H1 (cell line): ENCODE measurements around the gene NUB1. TPM values are rescaled to one million over a fixed set of nuclear protein-coding genes. Genes with fewer than 3 reads are reported as not detected.

ENCODE experiments used
- BCL11A ChIP-seq, 2 experiments: IDR thresholded peaks; one replicate each; pipeline ENCODE4 v1.6.1; 2011; ENCODE audit warnings: low read depth in 2 of 2, low read length in 2 of 2, mild to moderate bottlenecking in 2 of 2
- CHD2 ChIP-seq: IDR thresholded peaks from 2 replicates; pipeline ENCODE4 v1.6.1; 2012; ENCODE audit warnings: low read length, improper control_type of control experiment
- HDAC2 ChIP-seq, 2 experiments: fragments of 300-600 bp in 1 of 2; sonication (generic) in 1 of 2; IDR thresholded peaks; 2 replicates each; pipeline ENCODE4 v1.6.1; 2011 to 2012; ENCODE audit warnings: low read depth in 2 of 2, low read length in 2 of 2, mild to moderate bottlenecking in 2 of 2, moderate library complexity in 2 of 2, borderline replicate concordance in 1 of 2, inconsistent platforms in 1 of 2
- PHF8 ChIP-seq: fragments of 200-600 bp; sonication (generic); conservative IDR thresholded peaks from 2 replicates; pipeline ENCODE4 v1.7.1; 2012; ENCODE audit warnings: low read depth, mild to moderate bottlenecking, inconsistent platforms, low read length, moderate library complexity
- YY1 ChIP-seq: IDR thresholded peaks from 2 replicates; pipeline ENCODE4 v1.6.1; 2011; ENCODE audit warnings: low read depth, mild to moderate bottlenecking, low read length
- polyA plus RNA-seq, 7 experiments: library from polyadenylated mRNA; depleted of rRNA in 3 of 7; stranded (reverse) in 5 of 7; unstranded in 2 of 7; fragments of >200 nt in 5 of 7; fragments of 200-250 nt in 2 of 7; gene quantifications; 1 replicate in 5 of 7; 2 replicates in 1 of 7; 4 replicates in 1 of 7; pipeline versions ENCODE4 v1.2.1 to v1.2.3, GENCODE V29; 2011 to 2013; ENCODE audit warnings: missing spikeins in 2 of 7, mixed read lengths in 2 of 7
- total RNA-seq: library from RNA; stranded (reverse); fragmentation: NEBNext Ultra II Directional; extraction: Animal tissue kit (Norgen Biotek cat#: 25700); gene quantifications from 2 replicates; pipeline ENCODE4 v1.2.1, GENCODE V29; 2021

Gene NUB1
- total and polyA plus RNA-seq, 2 of the 8 experiments (the other 6 are each of a cell fraction or from before 2014, with no cell fraction given), result 22.1 to 43.5 TPM

GRCh38 chr7:151405588-151405987 lies 64.0 kb downstream of the NUB1 start (continued):
- TF ChIP-seq PHF8 (no peak), BCL11A (IDR thresholded peaks at IDR 0.05; ENCODE audit: low read depth in 2 of 2, low read length in 2 of 2) (no peak), HDAC2 (IDR thresholded peaks at IDR 0.05; ENCODE audit: borderline replicate concordance in 1 of 2, low read depth in 2 of 2, low read length in 2 of 2) (no peak), YY1 (no peak), CHD2 (no peak)
